Measurements from ENCODE around the gene MOV10L1. TPM values are rescaled to one million over a fixed set of nuclear protein-coding genes. Genes with fewer than 3 reads are reported as not detected.
A peak's percentile ranks its signal among the peaks of the same experiment; 100 is the strongest.

MOV10L1 gene
- total and polyA plus RNA-seq, 9 of the 15 experiments (the other 6 are each of a cell fraction or from before 2014, with no cell fraction given): 0.06 to 0.43 (median 0.15) TPM

GRCh38 chr22:50105208-50106100 is 15.6 kb downstream of the MOV10L1 start (continued):
- TF ChIP-seq CLOCK (CRISPR knock-in tag; IDR thresholded peaks at IDR 0.05; ENCODE audit: borderline replicate concordance) (no peak), HDAC3 (IDR thresholded peaks at IDR 0.05; ENCODE audit: borderline replicate concordance, partially characterized antibody) (no peak), NFE2 (IDR thresholded peaks at IDR 0.05; ENCODE audit: low read depth) (peak; percentile 41; the same call in 1 of the 2 replicates), ZBTB7A (IDR thresholded peaks at IDR 0.05; ENCODE audit: borderline replicate concordance, control insufficient read depth, low read depth, low read length) (no peak), HOMEZ (CRISPR knock-in tag; IDR thresholded peaks at IDR 0.05) (no peak), ZNF277 (CRISPR knock-in tag; IDR thresholded peaks at IDR 0.05; ENCODE audit: borderline replicate concordance) (no peak), MAX (CRISPR knock-in tag; IDR thresholded peaks at IDR 0.05) (0 out of 2 replicates have a peak, but pooled peaks have one; percentile 25)

Measured in K562 (cell line).